HG03521 (cell line): ENCODE data around the gene ZNF514.
A peak's percentile ranks its signal among the peaks of the same experiment; 100 is the strongest.
"Not testable (repeated sequence)": the region's sequence is repeated elsewhere in the genome, so short reads cannot be mapped to it uniquely, and the experiment has no call there.

Experiments used
- ATAC-seq: cut with Tn5 transposase; IDR thresholded peaks from one replicate; pipeline ENCODE4 v1.9.1; 2021; ENCODE audit warnings: mild to moderate bottlenecking, moderate library complexity; ENCODE audit not compliant: unreplicated experiment

ZNF514 gene

DNA sequence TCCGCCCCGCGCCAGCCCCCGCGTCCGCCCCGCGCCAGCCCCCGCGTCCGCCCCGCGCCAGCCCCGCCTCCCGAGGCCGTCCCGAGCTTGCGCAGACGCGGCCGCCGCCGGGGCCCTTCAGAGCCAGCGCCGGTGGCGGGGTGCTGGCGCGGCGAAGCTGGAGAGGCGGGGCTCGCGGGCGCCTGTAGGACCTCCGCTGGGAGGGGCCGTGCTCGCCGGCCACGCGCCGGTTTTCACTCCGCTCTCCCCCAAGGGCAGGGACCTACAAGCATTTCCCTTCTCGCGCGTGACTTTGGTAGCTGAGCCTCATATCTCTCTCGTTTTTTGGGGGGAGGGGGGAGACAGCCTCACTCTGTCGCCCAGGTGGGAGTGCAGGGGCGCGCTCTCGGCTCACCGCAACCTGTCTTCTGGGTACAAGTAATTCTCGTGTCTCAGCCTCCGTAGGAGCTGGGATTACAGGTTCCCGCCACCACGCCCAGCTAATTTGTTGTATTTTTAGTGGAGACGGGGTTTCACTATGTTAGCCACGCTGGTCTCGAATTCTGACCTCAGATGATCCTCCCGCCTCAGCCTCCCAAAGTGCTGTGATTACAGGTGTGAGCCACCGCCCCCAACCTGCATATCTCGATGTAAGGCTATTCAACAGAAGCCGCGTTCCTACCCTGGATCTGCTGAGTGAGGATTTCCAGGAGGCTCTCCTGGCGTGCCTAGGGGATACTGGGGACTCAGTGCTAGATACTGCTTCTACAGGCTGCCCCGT lies at the start of gene ZNF514:
Gene ZNF514, minus strand, starts transcription at position 159 of the 760 bp plus-strand sequence. CDS start 6,595 bp downstream, outside the sequence.
- ATAC-seq, result peak; percentile 93

DNA sequence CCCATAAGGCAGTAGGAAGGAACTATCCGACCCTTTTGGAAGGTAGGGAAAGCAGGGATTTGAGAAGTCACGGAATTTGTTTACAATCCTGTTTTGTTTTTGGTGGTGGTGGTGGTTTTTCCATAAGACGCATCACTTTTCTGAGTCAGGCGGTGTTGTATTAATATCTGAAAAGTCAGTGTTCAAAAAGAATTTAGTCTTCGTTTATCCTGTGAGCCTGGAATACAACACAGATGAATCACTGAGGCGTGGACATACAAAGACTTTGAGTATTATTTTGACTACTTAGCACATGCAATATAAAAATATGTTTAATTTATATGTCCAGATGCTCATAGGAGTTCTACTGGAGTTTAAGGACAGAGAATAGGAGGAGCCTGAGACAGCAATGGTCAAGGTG lies 48.5 kb upstream of the ZNF514 start:
- ATAC-seq, result no peak

DNA sequence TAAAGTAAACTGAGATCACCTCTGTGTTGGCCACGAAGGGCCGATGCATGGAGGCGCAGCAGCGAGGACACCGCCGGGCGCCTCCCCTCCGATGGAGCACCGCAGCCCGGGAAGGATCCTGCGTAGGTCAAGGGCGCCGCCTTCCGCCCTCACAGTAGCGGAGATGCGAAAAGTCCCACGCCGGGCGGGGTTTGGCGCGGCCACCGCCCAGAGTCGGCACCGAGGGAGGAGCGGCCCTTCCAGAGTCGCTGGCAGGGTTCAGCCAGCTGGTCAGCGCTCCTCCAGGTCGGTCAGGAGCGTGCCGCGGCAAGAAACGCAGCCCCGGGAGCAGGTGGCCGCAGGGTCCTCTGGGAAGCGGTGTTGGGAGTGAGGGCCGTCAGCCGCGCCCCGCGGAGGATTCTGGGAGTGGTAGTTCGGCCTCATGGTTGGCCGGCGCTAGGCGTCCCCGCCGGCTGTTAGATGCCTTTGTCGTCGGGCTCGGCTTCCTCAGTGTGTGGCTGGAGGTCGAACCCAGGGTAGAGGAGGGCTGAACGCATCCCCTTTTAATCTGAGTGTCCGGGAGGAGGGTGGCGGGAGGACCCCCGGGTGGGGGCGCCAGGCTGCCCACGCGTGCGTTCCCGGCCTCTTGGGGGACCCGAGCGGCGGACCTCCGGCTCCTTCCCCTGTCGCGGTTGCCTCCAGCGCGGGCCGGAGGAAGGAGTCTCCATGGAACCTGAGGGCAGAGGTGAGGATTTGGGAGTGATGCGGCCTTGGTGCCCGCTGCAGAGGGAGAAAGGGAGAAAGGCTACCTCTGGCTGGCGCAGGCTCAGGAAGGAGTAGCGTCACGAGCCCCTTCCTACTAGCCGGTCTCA lies 47.7 kb upstream of the ZNF514 start, which contains the start of gene ZNF892:
Gene ZNF892, plus strand, starts transcription at position 411 of the 851 bp plus-strand sequence. Its CDS starts 295 bp downstream, at position 706.
- ATAC-seq, result peak; percentile 96

DNA sequence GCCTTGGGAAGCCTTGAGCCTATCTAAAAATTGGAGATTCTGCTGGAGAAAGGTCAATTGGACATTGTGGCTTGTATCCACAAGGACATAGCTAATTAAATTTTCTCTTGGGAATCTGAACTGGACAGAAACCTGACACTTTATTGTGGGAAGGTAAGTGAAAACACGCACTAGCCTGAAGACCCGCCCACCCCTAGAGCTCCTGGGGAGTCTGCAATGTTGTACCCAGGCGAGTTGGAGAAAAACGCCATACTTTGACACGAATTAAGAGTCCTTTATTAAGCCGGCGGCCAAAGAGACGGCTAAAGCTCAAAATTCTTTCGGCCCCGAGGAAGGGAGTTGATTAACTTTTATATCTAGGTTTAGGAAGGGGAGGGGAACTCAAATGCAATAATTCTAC lies 46.4 kb upstream of the ZNF514 start:
- no peak for ATAC-seq

DNA sequence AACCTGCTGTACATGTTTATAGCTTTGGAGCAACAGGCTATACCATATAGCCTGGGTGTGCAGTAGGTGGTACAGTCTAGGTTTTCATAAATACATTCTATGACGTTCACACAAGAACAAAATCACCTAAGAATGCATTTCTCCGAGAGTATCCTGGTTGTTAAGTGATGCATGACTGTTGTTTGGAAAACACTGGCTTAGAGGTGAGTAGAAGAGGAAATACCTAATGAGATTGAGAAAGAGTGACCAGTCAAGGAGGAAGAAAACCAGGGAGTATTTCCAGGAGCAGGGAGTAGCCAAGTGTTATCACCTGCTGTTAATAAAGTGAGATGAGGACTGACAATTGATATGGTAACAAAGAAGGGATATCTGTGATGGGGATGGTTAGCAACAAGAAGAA lies 44.7 kb upstream of the ZNF514 start:
- ATAC-seq, result no peak

DNA sequence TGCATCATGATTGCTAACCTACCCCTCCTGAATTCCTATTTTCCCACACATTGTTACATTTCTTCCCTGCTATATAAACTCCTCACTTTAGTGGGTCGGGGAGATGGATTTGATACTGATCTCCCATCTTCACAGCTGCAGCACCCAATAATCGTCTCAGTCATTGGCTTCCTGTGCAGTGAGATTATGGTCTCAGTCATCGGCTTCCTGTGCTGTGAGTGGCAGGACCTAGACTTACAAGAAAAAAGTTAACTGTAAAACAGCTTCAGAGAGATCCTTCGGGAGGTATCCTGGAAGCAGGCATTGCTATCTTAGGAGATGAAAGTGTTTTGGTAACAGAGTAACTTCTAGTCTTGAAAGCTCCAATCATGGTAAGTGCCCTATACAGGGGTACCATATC lies 44.3 kb upstream of the ZNF514 start:
- ATAC-seq, result no peak

DNA sequence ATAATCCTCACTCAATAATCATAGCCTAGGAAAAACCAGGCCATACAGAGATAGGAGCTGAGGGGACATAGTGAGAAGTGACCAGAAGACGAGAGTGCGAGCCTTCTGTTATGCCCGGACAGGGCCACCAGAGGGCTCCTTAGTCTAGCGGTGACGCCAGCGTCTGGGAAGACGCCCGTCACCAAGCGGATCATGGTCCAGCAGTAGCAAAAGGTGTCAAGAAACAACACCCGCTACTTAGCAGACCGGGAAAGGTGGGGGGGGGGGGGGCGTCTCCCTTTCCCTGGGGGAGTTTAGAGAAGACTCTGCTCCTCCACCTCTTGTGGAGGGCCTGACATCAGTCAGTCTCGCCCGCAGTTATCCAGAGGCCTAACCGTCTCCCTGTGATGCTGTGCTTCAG lies 33.3 kb upstream of the ZNF514 start:
- ATAC-seq, result not testable (repeated sequence)

DNA sequence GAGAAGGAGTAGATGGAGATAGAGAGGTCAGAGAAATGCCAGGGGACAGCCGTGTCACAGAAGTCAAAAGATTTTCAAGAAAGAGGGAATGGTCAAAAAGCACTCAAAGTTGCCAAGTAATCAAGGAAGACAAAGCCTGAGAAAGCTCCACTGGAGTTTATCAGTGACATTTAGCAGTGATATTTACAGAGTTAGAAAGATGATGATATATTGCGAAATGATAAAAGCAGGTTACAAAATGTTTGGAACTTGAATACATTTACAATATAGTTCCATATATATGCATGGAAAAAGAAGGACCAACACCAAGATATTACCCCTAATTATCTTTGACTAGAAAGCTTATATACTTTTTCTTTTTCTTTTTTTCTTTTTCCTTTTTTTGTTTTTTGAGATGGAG lies 26.3 kb upstream of the ZNF514 start:
- ATAC-seq, result no peak

DNA sequence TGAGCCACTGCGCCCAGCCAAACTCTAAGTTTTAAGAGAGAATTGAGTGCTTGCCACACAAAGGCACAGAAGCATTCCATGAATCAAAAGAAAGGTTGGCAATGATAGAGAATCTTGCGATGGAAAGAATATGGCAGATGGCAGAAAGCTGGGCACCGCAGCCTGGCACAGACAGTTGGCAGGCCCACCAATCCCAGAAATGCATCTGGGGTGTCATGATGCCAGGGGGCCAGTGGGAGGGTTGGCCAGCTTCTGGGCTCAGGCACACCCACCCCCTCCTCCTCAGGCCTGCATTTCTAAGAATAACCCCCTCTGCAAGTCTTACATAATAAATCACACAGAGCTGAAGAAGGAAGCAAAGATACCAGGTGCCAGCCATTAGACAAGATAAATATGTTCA lies 25.5 kb upstream of the ZNF514 start:
- no peak for ATAC-seq

DNA sequence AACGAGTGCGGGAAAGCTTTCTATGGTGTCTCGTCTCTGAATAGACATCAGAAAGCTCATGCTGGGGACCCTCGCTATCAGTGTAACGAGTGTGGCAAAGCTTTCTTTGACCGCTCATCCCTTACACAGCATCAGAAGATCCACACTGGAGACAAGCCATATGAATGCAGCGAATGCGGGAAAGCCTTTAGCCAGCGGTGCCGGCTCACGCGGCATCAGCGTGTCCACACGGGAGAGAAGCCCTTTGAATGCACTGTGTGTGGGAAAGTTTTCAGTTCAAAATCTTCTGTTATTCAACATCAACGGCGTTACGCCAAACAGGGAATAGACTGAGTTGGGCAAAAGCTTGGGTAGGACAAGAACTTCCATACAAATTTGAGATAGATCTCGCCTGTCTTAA lies 22.1 kb upstream of the ZNF514 start:
- no peak for ATAC-seq

DNA sequence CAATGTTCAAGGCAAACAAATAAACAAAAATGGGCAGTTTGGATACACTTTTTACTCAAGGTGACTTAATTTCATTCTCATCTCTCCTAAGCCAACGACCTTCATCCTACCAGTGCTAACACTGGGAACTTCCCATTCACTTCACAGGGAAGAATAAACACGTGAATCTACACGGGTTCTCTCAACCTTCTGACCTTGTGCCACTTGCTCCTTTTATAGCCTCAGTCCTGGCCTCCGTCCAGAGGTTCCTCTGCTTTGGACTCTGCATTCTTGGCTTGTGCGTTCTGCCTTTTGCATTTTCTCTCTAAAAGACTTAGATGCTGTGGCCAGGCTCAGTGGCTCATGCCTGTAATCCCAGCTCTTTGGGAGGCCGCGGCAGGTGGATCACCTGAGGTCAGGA lies 19.8 kb upstream of the ZNF514 start:
- ATAC-seq, result no peak

DNA sequence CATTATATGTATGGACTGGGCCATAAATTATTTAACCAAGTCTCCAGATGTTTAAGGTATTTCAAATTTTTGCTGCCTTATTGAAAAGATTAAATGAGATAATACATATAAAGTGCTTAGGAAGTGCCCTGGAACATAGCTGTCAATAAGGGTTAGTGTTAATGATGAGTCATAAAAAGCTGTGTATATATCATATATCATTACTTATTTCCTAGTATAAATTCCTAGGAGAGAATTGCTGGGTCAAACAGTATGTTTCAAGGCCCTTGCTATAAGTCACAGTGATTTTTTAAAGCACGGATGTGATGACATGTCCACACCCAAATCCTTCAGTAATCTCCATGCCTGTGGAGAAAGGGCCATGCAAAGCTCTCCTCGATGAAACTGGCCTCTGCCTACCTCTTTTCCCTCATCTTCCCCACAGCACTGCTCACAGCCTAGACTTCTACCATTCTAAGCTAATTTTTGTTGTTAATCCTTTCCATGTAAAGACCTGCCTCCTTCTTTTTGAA lies 14.4 kb upstream of the ZNF514 start:
- no peak for ATAC-seq

DNA sequence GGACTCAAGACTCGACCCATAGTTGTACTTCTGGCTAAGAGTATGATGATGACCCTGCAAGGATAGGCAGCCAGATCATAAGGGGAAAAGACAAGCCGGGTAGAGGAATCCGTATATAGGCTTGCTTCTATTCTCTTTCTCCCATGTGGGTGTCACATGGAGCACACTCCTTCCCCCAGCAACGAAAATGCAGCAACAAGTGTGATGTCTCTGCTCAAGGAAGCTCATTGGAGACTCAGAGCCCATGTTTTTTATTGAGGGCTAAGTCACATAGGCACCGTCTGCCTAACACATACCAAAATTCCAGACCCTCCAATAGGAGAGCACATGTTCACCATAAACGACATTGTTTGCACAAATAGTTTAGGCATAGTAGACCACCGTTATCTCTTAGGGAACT lies 12.3 kb upstream of the ZNF514 start:
- no peak for ATAC-seq

DNA sequence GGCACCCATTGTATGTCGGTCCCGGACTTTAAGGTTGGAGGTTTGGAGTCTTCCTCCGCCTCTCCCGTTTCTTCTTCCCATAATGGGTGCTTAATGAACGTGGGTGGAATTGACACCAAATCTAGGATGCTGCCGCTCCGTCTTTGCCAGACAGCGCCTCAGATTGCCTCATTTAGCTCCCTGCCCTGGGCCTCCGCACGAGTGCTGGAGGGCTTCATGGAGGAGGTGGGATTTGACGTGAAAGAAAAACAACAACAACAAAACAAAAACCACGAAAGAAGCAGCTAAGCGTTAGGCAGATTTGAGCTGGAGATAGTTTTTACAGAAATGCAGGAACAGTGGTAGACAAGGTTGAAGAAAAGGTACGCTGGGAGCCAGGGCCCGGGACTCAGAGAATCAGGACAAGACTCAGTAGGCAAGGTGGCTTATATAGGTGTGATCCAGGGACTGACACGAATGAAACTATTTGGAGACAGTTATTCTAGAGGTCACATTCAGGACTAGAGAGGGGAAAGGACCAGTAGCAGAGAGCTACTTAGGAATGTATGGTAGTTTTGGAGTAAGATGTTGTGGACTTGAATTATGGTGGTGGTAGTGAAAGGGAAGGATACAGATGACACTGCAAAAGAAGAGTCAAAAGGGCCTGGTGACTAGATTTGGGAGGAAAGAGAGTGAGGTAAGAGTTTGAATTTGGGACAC lies 6.6 kb upstream of the ZNF514 start:
- ATAC-seq, result no peak

DNA sequence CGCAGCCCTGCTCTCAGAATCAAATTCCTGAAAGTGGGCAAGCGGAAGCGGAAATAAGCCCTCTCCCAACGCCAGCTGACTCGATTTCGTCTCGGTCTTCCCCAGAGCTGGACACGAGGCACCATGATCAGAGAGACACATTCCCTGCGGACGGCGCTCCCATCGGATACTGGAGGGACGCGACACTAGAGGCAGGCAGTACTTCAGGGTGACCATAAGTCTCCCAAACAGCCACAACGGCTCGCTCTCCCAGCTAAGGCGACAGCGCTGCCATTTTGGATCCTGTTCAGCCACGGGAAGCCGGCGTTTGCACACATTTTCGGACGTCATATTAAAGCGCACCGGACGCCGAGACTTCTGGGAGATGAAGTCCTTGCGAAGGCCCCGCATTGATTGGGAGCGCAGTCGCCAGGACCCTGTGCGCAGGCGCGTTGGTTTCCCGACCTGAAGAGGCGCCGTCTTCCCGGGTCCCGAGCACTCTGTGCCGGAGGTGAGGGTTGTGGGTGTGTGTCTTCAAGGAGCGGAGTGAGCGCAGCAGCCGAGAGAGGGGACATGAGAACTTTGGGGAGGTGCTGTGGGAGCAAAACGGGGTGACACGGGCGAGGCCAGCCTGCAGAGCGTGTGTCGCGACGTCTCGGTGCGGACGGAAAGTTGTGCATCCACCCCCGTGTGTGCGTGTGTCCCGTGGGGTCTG lies 5.9 kb upstream of the ZNF514 start, which contains the start of gene ZNF2:
Gene ZNF2, plus strand, starts transcription at position 439 of the 694 bp plus-strand sequence. CDS start 10,418 bp downstream, outside the sequence.
- peak; percentile 95 for ATAC-seq

DNA sequence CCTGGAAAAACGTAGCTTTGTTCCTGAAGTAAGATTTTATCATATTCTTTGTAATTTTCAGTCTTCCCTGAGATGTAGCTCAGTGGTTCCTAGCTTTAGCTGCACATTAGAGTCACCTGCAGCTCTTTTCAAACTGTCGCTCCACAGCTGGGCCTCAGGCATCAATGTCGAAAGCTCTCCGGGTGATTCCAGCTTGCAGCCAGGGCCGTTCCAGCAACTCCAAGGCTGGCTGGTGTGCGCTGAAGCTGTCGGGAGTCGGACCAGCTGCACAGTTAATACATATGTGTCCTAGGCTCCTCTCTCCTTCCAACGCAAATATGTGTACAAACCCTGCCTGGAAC lies 5.4 kb upstream of the ZNF514 start:
- no peak for ATAC-seq

DNA sequence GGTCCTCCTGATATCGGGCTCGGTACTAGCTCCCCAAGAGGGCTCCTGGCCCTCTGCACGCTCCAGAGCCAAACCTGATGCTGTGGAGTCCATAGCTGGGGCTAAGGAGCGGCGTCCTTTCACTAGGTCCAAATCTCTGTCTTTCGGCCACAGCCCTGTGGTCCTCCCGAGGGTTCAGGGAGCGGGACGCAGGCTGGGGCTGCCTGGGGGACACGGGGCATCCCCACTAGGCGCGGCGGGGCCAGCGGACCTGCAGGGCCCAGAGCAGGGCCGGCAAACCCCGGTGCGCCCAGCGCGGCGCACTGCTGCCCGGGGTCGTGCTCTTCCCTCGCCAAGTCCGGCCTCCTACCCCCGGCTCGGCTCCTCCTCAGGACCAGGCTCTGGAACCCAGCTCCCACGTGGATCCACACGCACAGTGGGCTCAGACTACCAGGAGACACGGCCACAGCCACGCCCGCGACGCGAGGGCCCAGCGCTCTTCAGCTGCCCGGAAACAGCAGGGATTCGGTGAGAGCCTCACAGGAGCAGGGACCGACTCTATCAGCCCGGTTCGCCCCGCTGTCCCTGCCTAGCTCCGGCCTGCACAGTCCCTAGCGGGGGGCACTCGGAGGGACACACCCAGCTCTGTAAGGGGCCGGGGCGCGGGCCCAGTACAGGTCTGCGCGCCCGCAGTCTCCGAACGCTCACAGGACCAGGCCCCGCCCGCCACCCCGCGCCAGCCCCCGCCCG lies 593 bp downstream of the ZNF514 start:
- ATAC-seq, result peak; percentile 38

DNA sequence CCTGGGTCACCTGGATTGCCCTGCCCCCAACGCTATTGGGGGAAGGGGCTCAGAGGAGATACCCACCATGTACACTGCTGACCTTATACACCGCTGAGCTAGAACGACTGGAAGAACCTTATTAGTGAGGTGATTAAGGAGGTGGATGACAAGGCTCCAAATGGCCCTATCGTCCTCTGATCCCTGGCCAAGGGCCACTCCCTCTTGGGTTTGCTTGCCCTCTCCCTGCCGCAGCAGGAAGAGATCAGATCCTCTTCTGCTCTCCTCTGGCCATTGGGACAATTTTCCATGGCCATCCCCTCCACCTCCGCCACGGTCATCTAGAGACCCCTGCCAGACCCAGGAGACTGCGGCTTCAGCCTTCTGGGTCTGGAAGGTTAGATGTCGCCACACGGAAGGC lies 1.2 kb downstream of the ZNF514 start:
- ATAC-seq, result no peak

DNA sequence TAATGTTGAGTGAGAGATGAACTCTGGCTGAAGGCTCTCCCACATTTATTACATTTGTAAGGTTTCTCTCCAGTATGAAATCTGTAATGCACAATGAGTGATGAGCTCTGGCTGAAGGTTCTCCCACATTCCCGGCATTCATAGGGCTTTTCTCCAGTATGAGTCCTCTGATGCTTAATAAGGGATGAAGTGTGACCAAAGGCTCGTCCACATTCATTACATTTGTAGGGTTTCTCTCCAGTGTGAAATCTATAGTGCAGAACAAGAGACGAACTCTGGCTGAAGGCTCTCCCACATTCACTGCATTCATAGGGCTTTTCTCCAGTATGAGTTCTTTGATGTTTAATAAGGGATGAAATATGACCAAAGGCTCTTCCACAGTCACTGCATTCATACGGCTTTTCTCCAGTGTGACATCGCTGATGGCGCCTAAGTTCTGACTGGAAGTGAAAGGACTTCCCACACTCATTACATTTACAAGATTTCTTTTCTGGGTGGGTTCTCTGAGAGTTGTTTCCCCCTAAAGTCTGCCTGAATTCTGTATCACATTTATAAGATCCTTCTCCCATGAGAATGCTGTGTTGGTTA lies 10.2 kb downstream of the ZNF514 start:
- ATAC-seq, result no peak

DNA sequence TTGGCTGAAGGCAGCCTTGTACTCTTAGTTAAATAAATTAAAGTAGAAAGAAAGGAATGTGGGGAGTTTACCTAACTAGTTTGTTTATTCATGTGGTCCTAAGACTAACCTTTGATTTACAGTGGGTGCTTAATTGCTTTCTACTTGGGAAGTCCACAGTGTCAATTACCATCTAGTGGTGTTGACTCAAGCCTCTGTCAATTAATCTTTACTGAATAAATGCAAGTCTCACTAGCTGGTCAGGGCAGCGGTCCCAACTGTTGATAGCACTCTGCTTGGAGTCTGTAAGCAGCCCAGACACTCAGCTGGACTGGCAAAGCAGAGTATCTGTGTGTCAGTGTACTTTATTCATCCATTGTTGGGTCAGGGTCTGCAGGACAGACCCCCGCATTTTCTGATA lies 15.8 kb downstream of the ZNF514 start:
- no peak for ATAC-seq
